GM12878 (cell line): Measurements from ENCODE around the gene RNF166. TPM values are rescaled to one million over a fixed set of nuclear protein-coding genes. Genes with fewer than 3 reads are reported as not detected.

ENCODE experiments used
- CBX3 ChIP-seq: fragments of 200-600 bp; sonication (generic); IDR thresholded peaks from 2 replicates; pipeline ENCODE4 v1.6.1; 2016; ENCODE audit warnings: low read depth, borderline replicate concordance
- CEBPB ChIP-seq, 2 experiments: fragments of 150-350 bp in 1 of 2; IDR thresholded peaks; 2 replicates each; pipeline ENCODE4 v1.6.1; 2012 to 2014; ENCODE audit warnings: low read depth in 2 of 2, low read length in 2 of 2, borderline replicate concordance in 1 of 2, inconsistent platforms in 1 of 2
- CREB1 ChIP-seq: IDR thresholded peaks from 2 replicates; pipeline ENCODE4 v1.6.1; 2012; ENCODE audit warnings: low read depth, mild to moderate bottlenecking, inconsistent platforms
- ESRRA ChIP-seq: IDR thresholded peaks from 2 replicates; pipeline ENCODE4 v1.6.1; 2012; ENCODE audit warnings: mild to moderate bottlenecking, low read length, improper control_type of control experiment
- NRF1 ChIP-seq: conservative IDR thresholded peaks from 2 replicates; pipeline ENCODE4 v1.6.1; 2011; ENCODE audit warnings: mild to moderate bottlenecking, low read depth, low read length, improper control_type of control experiment
- PAX8 ChIP-seq: fragments of 450-650 bp; IDR thresholded peaks from 2 replicates; pipeline ENCODE4 v1.6.1; 2017; ENCODE audit warnings: mild to moderate bottlenecking, moderate library complexity
- SIN3A ChIP-seq: IDR thresholded peaks from 2 replicates; pipeline ENCODE4 v1.6.1; 2012; ENCODE audit warnings: low read depth, low read length, improper control_type of control experiment
- SMC3 ChIP-seq: IDR thresholded peaks from 2 replicates; pipeline ENCODE4 v1.6.1; 2011; ENCODE audit warnings: low read length, improper control_type of control experiment, borderline replicate concordance
- TAF1 ChIP-seq: IDR thresholded peaks from 2 replicates; pipeline ENCODE4 v1.6.1; 2011; ENCODE audit warnings: mild to moderate bottlenecking, low read depth, low read length, borderline replicate concordance
- ZNF207 ChIP-seq: fragments of 450-650 bp; IDR thresholded peaks from 2 replicates; pipeline ENCODE4 v1.6.1; 2014; ENCODE audit warnings: antibody characterized with exemption, mild to moderate bottlenecking, borderline replicate concordance
- ZZZ3 ChIP-seq: IDR thresholded peaks from 2 replicates; pipeline ENCODE4 v1.6.1; 2011; ENCODE audit warnings: low read depth; ENCODE audit not compliant: control insufficient read depth, insufficient read length
- polyA plus RNA-seq, 11 experiments: library from polyadenylated mRNA; depleted of rRNA in 4 of 11; unstranded in 6 of 11; stranded (reverse) in 5 of 11; fragments of >200 nt; fragmentation: Nextera tagmentation in 4 of 11; fragmentation: Illumina TruSeq in 1 of 11; extraction: Ambion mirVana in 4 of 11; extraction: Trizol in 1 of 11; gene quantifications; 1 replicate in 1 of 11; 2 replicates in 10 of 11; pipeline versions ENCODE4 v1.2.1 to v1.2.3, GENCODE V29; 2011 to 2016; ENCODE audit warnings: inconsistent platforms in 2 of 11, missing spikeins in 2 of 11, low read depth in 1 of 11
- total RNA-seq, 4 experiments: library from RNA; depleted of rRNA in 3 of 4; stranded (reverse); fragments of >200 nt in 3 of 4; fragmentation: Illumina TruSeq in 1 of 4; extraction: Trizol in 1 of 4; gene quantifications; 2 replicates each; pipeline versions ENCODE4 v1.2.1 to v1.2.3, GENCODE V29; 2013 to 2021
- TF ChIP-seq, protein P1 (sequence below): fragments of 450-650 bp; IDR thresholded peaks from 2 replicates; pipeline ENCODE4 v1.6.1; 2017; ENCODE audit warnings: mild to moderate bottlenecking, moderate library complexity
- TF ChIP-seq, protein P2 (sequence below): fragments of 450-650 bp; IDR thresholded peaks from 2 replicates; pipeline ENCODE4 v1.6.1; 2016; ENCODE audit warnings: mild to moderate bottlenecking
- TF ChIP-seq, protein P3 (sequence below): IDR thresholded peaks from 2 replicates; pipeline ENCODE4 v1.6.1; 2012; ENCODE audit warnings: low read length, inconsistent platforms
- TF ChIP-seq, protein P4 (sequence below): fragments of 450-650 bp; conservative IDR thresholded peaks from 2 replicates; pipeline ENCODE4 v1.6.1; 2017; ENCODE audit warnings: mild to moderate bottlenecking, moderate library complexity
- TF ChIP-seq, protein P5 (sequence below): IDR thresholded peaks from 2 replicates; pipeline ENCODE4 v1.6.1; 2011; ENCODE audit warnings: low read depth, mild to moderate bottlenecking, low read length, moderate library complexity, borderline replicate concordance; ENCODE audit errors: extremely low read depth
- TF ChIP-seq, protein P6 (sequence below): IDR thresholded peaks from 2 replicates; pipeline ENCODE4 v1.6.1; 2012; ENCODE audit warnings: low read depth, low read length, improper control_type of control experiment

The RNF166 gene
- total and polyA plus RNA-seq, 10 of the 15 experiments (the other 5 are each of a cell fraction or from before 2014, with no cell fraction given), result 0.48 to 32.8 (median 12.1) TPM

DNA sequence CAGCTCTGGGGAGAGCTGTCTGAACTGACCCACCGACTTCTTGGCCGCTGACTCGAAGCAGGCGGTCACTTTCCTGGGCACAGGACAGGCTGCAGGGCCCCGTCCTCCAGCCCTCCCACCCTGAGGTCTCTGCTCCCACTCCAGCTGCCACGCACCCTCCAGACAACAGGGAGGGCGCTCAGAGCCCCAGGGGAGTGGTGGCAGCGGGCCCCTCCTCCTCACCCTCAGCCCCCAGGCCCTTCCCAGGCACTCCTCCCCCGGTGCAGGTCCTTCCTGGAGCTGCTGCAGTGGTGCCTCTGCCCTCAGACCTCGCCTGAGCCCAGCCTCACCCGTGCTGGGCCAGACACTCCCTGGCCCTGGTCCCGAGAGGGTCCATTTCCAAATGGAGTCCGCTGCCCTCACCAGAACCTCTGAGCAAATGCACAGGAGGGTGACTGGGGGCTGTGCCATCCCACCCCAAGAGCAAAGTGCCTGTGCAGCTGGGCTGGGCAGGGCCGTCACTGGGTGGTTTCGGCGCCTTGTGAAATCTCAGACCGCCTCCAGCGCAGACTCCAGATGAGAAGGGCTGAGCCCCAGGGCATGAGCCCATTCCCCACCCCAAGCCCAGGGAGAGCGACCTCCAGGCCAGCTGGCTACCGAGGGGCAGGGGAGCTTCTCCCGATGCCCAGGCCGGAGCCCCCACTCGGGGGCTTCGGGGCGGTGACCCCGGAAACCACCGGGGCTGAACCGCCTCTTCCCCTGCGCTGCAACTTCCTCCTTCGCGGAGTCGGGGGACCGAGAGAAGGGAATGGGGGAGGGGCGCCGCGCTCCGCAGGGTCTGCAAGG lies 56.1 kb downstream of the RNF166 start (continued):
- TF ChIP-seq, protein P1, sequence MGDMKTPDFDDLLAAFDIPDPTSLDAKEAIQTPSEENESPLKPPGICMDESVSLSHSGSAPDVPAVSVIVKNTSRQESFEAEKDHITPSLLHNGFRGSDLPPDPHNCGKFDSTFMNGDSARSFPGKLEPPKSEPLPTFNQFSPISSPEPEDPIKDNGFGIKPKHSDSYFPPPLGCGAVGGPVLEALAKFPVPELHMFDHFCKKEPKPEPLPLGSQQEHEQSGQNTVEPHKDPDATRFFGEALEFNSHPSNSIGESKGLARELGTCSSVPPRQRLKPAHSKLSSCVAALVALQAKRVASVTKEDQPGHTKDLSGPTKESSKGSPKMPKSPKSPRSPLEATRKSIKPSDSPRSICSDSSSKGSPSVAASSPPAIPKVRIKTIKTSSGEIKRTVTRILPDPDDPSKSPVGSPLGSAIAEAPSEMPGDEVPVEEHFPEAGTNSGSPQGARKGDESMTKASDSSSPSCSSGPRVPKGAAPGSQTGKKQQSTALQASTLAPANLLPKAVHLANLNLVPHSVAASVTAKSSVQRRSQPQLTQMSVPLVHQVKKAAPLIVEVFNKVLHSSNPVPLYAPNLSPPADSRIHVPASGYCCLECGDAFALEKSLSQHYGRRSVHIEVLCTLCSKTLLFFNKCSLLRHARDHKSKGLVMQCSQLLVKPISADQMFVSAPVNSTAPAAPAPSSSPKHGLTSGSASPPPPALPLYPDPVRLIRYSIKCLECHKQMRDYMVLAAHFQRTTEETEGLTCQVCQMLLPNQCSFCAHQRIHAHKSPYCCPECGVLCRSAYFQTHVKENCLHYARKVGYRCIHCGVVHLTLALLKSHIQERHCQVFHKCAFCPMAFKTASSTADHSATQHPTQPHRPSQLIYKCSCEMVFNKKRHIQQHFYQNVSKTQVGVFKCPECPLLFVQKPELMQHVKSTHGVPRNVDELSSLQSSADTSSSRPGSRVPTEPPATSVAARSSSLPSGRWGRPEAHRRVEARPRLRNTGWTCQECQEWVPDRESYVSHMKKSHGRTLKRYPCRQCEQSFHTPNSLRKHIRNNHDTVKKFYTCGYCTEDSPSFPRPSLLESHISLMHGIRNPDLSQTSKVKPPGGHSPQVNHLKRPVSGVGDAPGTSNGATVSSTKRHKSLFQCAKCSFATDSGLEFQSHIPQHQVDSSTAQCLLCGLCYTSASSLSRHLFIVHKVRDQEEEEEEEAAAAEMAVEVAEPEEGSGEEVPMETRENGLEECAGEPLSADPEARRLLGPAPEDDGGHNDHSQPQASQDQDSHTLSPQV, result no peak
- TF ChIP-seq CREB1 (peak; percentile 12; the same call in 1 of the 2 replicates), TAF1 (no peak), ESRRA (no peak), SMC3 (no peak), PAX8 (no peak), CBX3 (no peak), NRF1 (no peak), ZNF207 (no peak), SIN3A (no peak), CEBPB (IDR thresholded peaks at IDR 0.05; ENCODE audit: borderline replicate concordance in 1 of 2, low read depth in 2 of 2, low read length in 2 of 2) (no peak), ZZZ3 (no peak)
- TF ChIP-seq, protein P2, sequence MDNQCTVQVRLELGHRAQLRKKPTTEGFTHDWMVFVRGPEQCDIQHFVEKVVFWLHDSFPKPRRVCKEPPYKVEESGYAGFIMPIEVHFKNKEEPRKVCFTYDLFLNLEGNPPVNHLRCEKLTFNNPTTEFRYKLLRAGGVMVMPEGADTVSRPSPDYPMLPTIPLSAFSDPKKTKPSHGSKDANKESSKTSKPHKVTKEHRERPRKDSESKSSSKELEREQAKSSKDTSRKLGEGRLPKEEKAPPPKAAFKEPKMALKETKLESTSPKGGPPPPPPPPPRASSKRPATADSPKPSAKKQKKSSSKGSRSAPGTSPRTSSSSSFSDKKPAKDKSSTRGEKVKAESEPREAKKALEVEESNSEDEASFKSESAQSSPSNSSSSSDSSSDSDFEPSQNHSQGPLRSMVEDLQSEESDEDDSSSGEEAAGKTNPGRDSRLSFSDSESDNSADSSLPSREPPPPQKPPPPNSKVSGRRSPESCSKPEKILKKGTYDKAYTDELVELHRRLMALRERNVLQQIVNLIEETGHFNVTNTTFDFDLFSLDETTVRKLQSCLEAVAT, result no peak
- TF ChIP-seq, protein P3, sequence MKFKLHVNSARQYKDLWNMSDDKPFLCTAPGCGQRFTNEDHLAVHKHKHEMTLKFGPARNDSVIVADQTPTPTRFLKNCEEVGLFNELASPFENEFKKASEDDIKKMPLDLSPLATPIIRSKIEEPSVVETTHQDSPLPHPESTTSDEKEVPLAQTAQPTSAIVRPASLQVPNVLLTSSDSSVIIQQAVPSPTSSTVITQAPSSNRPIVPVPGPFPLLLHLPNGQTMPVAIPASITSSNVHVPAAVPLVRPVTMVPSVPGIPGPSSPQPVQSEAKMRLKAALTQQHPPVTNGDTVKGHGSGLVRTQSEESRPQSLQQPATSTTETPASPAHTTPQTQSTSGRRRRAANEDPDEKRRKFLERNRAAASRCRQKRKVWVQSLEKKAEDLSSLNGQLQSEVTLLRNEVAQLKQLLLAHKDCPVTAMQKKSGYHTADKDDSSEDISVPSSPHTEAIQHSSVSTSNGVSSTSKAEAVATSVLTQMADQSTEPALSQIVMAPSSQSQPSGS, result no peak
- TF ChIP-seq, protein P4, sequence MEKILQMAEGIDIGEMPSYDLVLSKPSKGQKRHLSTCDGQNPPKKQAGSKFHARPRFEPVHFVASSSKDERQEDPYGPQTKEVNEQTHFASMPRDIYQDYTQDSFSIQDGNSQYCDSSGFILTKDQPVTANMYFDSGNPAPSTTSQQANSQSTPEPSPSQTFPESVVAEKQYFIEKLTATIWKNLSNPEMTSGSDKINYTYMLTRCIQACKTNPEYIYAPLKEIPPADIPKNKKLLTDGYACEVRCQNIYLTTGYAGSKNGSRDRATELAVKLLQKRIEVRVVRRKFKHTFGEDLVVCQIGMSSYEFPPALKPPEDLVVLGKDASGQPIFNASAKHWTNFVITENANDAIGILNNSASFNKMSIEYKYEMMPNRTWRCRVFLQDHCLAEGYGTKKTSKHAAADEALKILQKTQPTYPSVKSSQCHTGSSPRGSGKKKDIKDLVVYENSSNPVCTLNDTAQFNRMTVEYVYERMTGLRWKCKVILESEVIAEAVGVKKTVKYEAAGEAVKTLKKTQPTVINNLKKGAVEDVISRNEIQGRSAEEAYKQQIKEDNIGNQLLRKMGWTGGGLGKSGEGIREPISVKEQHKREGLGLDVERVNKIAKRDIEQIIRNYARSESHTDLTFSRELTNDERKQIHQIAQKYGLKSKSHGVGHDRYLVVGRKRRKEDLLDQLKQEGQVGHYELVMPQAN, result peak; percentile 59; the same call in 1 of the 2 replicates
- TF ChIP-seq, protein P5, sequence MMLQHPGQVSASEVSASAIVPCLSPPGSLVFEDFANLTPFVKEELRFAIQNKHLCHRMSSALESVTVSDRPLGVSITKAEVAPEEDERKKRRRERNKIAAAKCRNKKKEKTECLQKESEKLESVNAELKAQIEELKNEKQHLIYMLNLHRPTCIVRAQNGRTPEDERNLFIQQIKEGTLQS, result no peak
- TF ChIP-seq, protein P6, sequence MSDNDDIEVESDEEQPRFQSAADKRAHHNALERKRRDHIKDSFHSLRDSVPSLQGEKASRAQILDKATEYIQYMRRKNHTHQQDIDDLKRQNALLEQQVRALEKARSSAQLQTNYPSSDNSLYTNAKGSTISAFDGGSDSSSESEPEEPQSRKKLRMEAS, result no peak
